Endothelial cell of umbilical vein (primary cell): Measurements from ENCODE around the gene OR14A16.

ENCODE experiments used
- EZH2 ChIP-seq: IDR thresholded peaks from 2 replicates; pipeline ENCODE4 v1.6.1; 2012; ENCODE audit warnings: borderline replicate concordance, low read depth, mild to moderate bottlenecking, moderate library complexity, low read length, inconsistent platforms; ENCODE audit not compliant: severe bottlenecking
- FOS ChIP-seq: IDR thresholded peaks from 2 replicates; pipeline ENCODE4 v1.6.1; 2011; ENCODE audit warnings: mild to moderate bottlenecking, low read length, moderate library complexity, borderline replicate concordance; ENCODE audit not compliant: insufficient read depth
- JUN ChIP-seq: IDR thresholded peaks from 2 replicates; pipeline ENCODE4 v1.6.1; 2011; ENCODE audit warnings: borderline replicate concordance, low read depth; ENCODE audit not compliant: insufficient read length, insufficient read depth
- POLR2A ChIP-seq: IDR thresholded peaks from 2 replicates; pipeline ENCODE4 v1.6.1; 2012; ENCODE audit warnings: low read depth, mild to moderate bottlenecking, control low read depth, low read length
- POLR2AphosphoS5 ChIP-seq: IDR thresholded peaks from 2 replicates; pipeline ENCODE4 v1.6.1; 2012; ENCODE audit warnings: low read depth, mild to moderate bottlenecking, control low read depth, low read length, moderate library complexity; ENCODE audit not compliant: insufficient read depth
- TF ChIP-seq, protein P1 (sequence below), 2 donors: IDR thresholded peaks; 1 replicate in 1 of 2; 2 replicates in 1 of 2; pipeline ENCODE4 v1.5.1; 2011; ENCODE audit warnings: low read length in 2 of 2, mild to moderate bottlenecking in 2 of 2, moderate library complexity in 2 of 2, control low read depth in 1 of 2, inconsistent platforms in 1 of 2, low read depth in 1 of 2; ENCODE audit not compliant: insufficient read depth in 1 of 2; ENCODE audit errors: extremely low read depth in 1 of 2

DNA sequence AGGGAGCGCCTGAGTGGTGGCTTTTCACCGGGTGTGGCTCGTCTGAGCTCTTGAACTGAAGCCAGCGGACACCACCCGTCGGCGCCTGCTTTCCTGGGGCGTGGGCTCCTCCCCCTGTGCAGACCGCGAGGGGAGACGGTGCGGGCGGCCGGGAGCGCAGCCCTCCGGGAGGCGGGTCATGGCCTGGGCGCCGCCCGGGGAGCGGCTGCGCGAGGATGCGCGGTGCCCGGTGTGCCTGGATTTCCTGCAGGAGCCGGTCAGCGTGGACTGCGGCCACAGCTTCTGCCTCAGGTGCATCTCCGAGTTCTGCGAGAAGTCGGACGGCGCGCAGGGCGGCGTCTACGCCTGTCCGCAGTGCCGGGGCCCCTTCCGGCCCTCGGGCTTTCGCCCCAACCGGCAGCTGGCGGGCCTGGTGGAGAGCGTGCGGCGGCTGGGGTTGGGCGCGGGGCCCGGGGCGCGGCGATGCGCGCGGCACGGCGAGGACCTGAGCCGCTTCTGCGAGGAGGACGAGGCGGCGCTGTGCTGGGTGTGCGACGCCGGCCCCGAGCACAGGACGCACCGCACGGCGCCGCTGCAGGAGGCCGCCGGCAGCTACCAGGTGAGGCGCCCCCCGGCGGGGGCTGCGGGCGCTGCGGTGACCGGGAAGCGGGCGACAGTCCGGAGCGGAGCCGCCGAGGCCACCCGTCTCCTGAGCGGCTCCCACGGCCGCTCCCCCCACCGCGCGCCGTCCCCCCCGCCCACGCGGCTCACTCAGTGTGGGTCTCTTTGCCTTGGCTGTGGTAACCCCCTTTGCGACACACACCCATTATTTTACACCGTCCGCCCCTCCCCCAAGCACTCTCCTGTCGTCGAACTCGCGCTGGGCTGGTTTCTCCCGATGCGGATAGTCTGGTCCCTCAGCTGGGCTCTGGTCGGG, 33.4 kb upstream of the OR14A16 start, which contains the start of gene TRIM58:
- no peak for TF ChIP-seq EZH2
- TF ChIP-seq, protein P1, sequence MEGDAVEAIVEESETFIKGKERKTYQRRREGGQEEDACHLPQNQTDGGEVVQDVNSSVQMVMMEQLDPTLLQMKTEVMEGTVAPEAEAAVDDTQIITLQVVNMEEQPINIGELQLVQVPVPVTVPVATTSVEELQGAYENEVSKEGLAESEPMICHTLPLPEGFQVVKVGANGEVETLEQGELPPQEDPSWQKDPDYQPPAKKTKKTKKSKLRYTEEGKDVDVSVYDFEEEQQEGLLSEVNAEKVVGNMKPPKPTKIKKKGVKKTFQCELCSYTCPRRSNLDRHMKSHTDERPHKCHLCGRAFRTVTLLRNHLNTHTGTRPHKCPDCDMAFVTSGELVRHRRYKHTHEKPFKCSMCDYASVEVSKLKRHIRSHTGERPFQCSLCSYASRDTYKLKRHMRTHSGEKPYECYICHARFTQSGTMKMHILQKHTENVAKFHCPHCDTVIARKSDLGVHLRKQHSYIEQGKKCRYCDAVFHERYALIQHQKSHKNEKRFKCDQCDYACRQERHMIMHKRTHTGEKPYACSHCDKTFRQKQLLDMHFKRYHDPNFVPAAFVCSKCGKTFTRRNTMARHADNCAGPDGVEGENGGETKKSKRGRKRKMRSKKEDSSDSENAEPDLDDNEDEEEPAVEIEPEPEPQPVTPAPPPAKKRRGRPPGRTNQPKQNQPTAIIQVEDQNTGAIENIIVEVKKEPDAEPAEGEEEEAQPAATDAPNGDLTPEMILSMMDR (IDR thresholded peaks at IDR 0.05; ENCODE audit: extremely low read depth in 1 of 2, insufficient read depth in 1 of 2, low read depth in 1 of 2, low read length in 2 of 2), result no peak
- no peak for TF ChIP-seq POLR2AphosphoS5
- no peak for TF ChIP-seq JUN
- no peak for TF ChIP-seq POLR2A
- TF ChIP-seq FOS, result no peak
